Hepatocyte (in vitro differentiated cells): ENCODE measurements around the gene FUT9. TPM values are rescaled to one million over a fixed set of nuclear protein-coding genes. Genes with fewer than 3 reads are reported as not detected.

Experiments
- DNase-seq: peaks from one replicate; pipeline ENCODE4 v3.0.0-alpha.2; 2016; ENCODE audit warnings: low spot score
- H2AFZ ChIP-seq: fragments of 200-600 bp; sonication (generic); 2 replicates; pipeline ENCODE4 v1.6.0; 2016; ENCODE audit warnings: antibody characterized with exemption, mild to moderate bottlenecking
- H3K27ac ChIP-seq: fragments of 200-600 bp; sonication (generic); 2 replicates; pipeline ENCODE4 v1.5.1; 2016; ENCODE audit warnings: mild to moderate bottlenecking
- H3K27me3 ChIP-seq: fragments of 200-600 bp; sonication (generic); 2 replicates; pipeline ENCODE4 v1.6.1; 2016
- H3K36me3 ChIP-seq: fragments of 200-600 bp; sonication (generic); replicated peaks from 2 replicates; pipeline ENCODE4 v1.5.1; 2016; ENCODE audit warnings: low read depth; ENCODE audit not compliant: insufficient read depth
- H3K4me1 ChIP-seq: fragments of 200-600 bp; sonication (generic); 2 replicates; pipeline ENCODE4 v1.5.1; 2016; ENCODE audit warnings: mild to moderate bottlenecking, moderate library complexity; ENCODE audit not compliant: insufficient read depth
- H3K4me2 ChIP-seq: fragments of 200-600 bp; sonication (generic); 2 replicates; pipeline ENCODE4 v1.6.0; 2016
- H3K4me3 ChIP-seq: fragments of 200-600 bp; sonication (generic); 2 replicates; pipeline ENCODE4 v1.5.1; 2016; ENCODE audit warnings: mild to moderate bottlenecking
- H3K79me2 ChIP-seq: fragments of 200-600 bp; sonication (generic); 2 replicates; pipeline ENCODE4 v1.6.0; 2017; ENCODE audit warnings: mild to moderate bottlenecking
- H3K9me2 ChIP-seq: fragments of 200-600 bp; sonication (generic); replicated peaks from 2 replicates; pipeline ENCODE4 v1.6.0; 2017; ENCODE audit warnings: mild to moderate bottlenecking; ENCODE audit not compliant: insufficient read depth
- H3K9me3 ChIP-seq: fragments of 200-600 bp; sonication (generic); 2 replicates; pipeline ENCODE4 v1.5.1; 2016; ENCODE audit warnings: low read depth, mild to moderate bottlenecking
- H4K20me1 ChIP-seq: fragments of 200-600 bp; sonication (generic); 2 replicates; pipeline ENCODE4 v1.6.0; 2016; ENCODE audit warnings: mild to moderate bottlenecking; ENCODE audit not compliant: insufficient read depth, poor library complexity, severe bottlenecking
- EZH2 ChIP-seq: fragments of 200-600 bp; sonication (generic); IDR thresholded peaks from 2 replicates; pipeline ENCODE4 v1.6.1; 2016; ENCODE audit warnings: antibody characterized with exemption, mild to moderate bottlenecking, borderline replicate concordance
- EZH2phosphoT487 ChIP-seq: fragments of 200-600 bp; sonication (generic); IDR thresholded peaks from one replicate; pipeline ENCODE4 v1.6.1; 2018; ENCODE audit warnings: antibody characterized with exemption, mild to moderate bottlenecking, low read depth, moderate library complexity; ENCODE audit not compliant: unreplicated experiment, severe bottlenecking
- WGBS: methylation state at CpG from one replicate; pipeline ENCODE4 v1.1.6; 2016; ENCODE audit warnings: low lambda C conversion rate; ENCODE audit errors: missing lambda C conversion rate; 5-methylcytosine and 5-hydroxymethylcytosine counted together
- polyA plus RNA-seq: library from polyadenylated mRNA; unstranded; fragments of >200 nt; fragmentation: Nextera tagmentation; extraction: Ambion mirVana; gene quantifications from 2 replicates; pipeline ENCODE4 v1.2.1, GENCODE V29; 2016
- total RNA-seq: library from RNA; depleted of rRNA; stranded (reverse); fragments of >200 nt; gene quantifications from 2 replicates; pipeline ENCODE4 v1.2.3, GENCODE V29; 2014
- TF ChIP-seq, protein P1 (sequence below): fragments of 200-600 bp; sonication (generic); IDR thresholded peaks from 2 replicates; pipeline ENCODE4 v1.5.1; 2016; ENCODE audit warnings: antibody characterized with exemption, mild to moderate bottlenecking; ENCODE audit not compliant: poor library complexity

Gene FUT9
- total and polyA plus RNA-seq, 2 experiments from 2014 or later = 0.24 to 0.87 TPM

DNA sequence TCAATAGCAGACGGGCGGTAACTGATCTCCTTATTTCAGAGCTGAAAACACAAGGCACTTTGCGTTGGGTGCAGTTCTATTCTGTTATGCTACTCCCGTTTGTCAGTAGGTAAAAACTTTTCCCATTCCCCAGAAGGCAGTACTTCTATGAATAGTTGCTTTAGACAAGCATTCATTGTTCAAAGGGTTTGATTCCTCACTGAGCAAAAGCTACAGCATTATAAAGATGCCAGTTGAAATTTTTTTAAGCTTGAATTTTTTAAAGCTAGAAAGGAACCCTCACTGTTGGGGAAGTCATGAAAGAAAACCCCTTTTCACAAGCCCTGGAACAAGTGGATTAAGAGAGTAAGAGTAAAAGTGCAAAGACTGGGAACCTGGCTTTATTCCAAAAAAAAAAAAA is 42.3 kb downstream of the FUT9 start:
- no peak overlapping the region for H3K27ac ChIP-seq
- H3K4me3 ChIP-seq = no peak overlapping the region
- no peaks in the 10 kb centered on the region for H3K9me2 ChIP-seq
- no peaks in the 10 kb centered on the region for H3K27me3 ChIP-seq
- WGBS = 59% methylated on average over 4 of the region's 4 CpGs
- no peak overlapping the region for H3K4me2 ChIP-seq
- no peaks in the 10 kb centered on the region for H3K4me1 ChIP-seq
- DNase-seq = no peak
- no peaks in the 10 kb centered on the region for H3K9me3 ChIP-seq
- no peak overlapping the region for H2AFZ ChIP-seq
- no peak for TF ChIP-seq EZH2phosphoT487
- TF ChIP-seq EZH2 = no peak
- TF ChIP-seq, protein P1, sequence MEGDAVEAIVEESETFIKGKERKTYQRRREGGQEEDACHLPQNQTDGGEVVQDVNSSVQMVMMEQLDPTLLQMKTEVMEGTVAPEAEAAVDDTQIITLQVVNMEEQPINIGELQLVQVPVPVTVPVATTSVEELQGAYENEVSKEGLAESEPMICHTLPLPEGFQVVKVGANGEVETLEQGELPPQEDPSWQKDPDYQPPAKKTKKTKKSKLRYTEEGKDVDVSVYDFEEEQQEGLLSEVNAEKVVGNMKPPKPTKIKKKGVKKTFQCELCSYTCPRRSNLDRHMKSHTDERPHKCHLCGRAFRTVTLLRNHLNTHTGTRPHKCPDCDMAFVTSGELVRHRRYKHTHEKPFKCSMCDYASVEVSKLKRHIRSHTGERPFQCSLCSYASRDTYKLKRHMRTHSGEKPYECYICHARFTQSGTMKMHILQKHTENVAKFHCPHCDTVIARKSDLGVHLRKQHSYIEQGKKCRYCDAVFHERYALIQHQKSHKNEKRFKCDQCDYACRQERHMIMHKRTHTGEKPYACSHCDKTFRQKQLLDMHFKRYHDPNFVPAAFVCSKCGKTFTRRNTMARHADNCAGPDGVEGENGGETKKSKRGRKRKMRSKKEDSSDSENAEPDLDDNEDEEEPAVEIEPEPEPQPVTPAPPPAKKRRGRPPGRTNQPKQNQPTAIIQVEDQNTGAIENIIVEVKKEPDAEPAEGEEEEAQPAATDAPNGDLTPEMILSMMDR = no peak
- no peaks in the 10 kb centered on the region for H3K79me2 ChIP-seq
- H4K20me1 ChIP-seq = no peaks in the 10 kb centered on the region
- no peaks in the 10 kb centered on the region for H3K36me3 ChIP-seq

GRCh38 chr6:96059586-96059985 is 43.8 kb downstream of the FUT9 start:
- no peaks in the 10 kb centered on the region for H3K36me3 ChIP-seq
- no peaks in the 10 kb centered on the region for H3K27me3 ChIP-seq
- no peak overlapping the region for H3K27ac ChIP-seq
- no peak overlapping the region for H3K4me2 ChIP-seq
- H3K9me3 ChIP-seq = no peaks in the 10 kb centered on the region
- no peaks in the 10 kb centered on the region for H3K9me2 ChIP-seq
- H3K4me1 ChIP-seq = no peaks in the 10 kb centered on the region
- WGBS = 89% methylated on average over 1 of the region's 1 CpG
- H3K4me3 ChIP-seq = no peak overlapping the region
- no peak overlapping the region for H2AFZ ChIP-seq
- no peak for DNase-seq
- TF ChIP-seq EZH2phosphoT487 (no peak), EZH2 (no peak)
- TF ChIP-seq, protein P1 = no peak
- no peaks in the 10 kb centered on the region for H3K79me2 ChIP-seq
- no peaks in the 10 kb centered on the region for H4K20me1 ChIP-seq

- Histone ChIP-seq H3K4me3 (no peak overlapping the region), H3K27ac (no peak overlapping the region), H3K4me1 (no peaks in the 10 kb centered on the region), H3K79me2 (no peaks in the 10 kb centered on the region), H3K27me3 (no peaks in the 10 kb centered on the region), H3K9me2 (no peaks in the 10 kb centered on the region), H3K9me3 (no peaks in the 10 kb centered on the region), H3K36me3 (no peaks in the 10 kb centered on the region), H4K20me1 (no peaks in the 10 kb centered on the region), H3K4me2 (no peak overlapping the region), H2AFZ (no peak overlapping the region)
- no peak for TF ChIP-seq EZH2phosphoT487
- TF ChIP-seq, protein P1 = no peak
- no peak for TF ChIP-seq EZH2
- no peak for DNase-seq
- 92% methylated on average over 2 of the region's 2 CpGs for WGBS
These were observed 44.5 kb downstream of the FUT9 start for GRCh38 chr6:96060249-96060648.

GRCh38 chr6:96065213-96065612 is 49.4 kb downstream of the FUT9 start:
- H4K20me1 ChIP-seq = no peaks in the 10 kb centered on the region
- DNase-seq = no peak
- no peaks in the 10 kb centered on the region for H3K9me2 ChIP-seq
- H2AFZ ChIP-seq = no peak overlapping the region
- H3K4me1 ChIP-seq = no peaks in the 10 kb centered on the region
- WGBS = 84% methylated on average over 2 of the region's 2 CpGs
- no peaks in the 10 kb centered on the region for H3K9me3 ChIP-seq
- H3K4me2 ChIP-seq = no peak overlapping the region
- H3K79me2 ChIP-seq = no peaks in the 10 kb centered on the region
- H3K4me3 ChIP-seq = no peak overlapping the region
- H3K27me3 ChIP-seq = no peaks in the 10 kb centered on the region
- no peaks in the 10 kb centered on the region for H3K36me3 ChIP-seq
- no peak for TF ChIP-seq EZH2phosphoT487
- no peak overlapping the region for H3K27ac ChIP-seq
